IPS-18a (cell line): ENCODE results near the gene KBTBD7.

Experiments
- H3K27ac ChIP-seq: one replicate; pipeline ENCODE4 v1.5.1; 2013; ENCODE audit warnings: low read length
- H3K27me3 ChIP-seq: one replicate; pipeline ENCODE4 v1.6.1; 2013; ENCODE audit warnings: mild to moderate bottlenecking, low read length; ENCODE audit not compliant: control insufficient read depth, insufficient read depth
- H3K36me3 ChIP-seq: one replicate; pipeline ENCODE4 v1.6.1; 2013; ENCODE audit warnings: low read depth, low read length; ENCODE audit not compliant: control insufficient read depth
- H3K4me1 ChIP-seq: one replicate; pipeline ENCODE4 v1.6.1; 2013; ENCODE audit warnings: low read depth, low read length; ENCODE audit not compliant: control insufficient read depth
- H3K4me3 ChIP-seq: one replicate; pipeline ENCODE4 v1.5.1; 2013; ENCODE audit warnings: low read length
- H3K9ac ChIP-seq: one replicate; pipeline ENCODE4 v1.6.1; 2013; ENCODE audit warnings: mild to moderate bottlenecking, low read length, moderate library complexity
- H3K9me3 ChIP-seq: one replicate; pipeline ENCODE4 v1.6.1; 2013; ENCODE audit warnings: low read depth, low read length; ENCODE audit not compliant: control insufficient read depth

Gene KBTBD7

GRCh38 chr13:41193919-41194824, at the start of gene KBTBD7:
KBTBD7 (minus strand) TSS chr13:41194569; CDS start chr13:41194257, 312 bp downstream.
- H3K9me3 ChIP-seq = no peaks in the 10 kb centered on the region
- peak within 1 kb of the TSS; percentile 74 for H3K9ac ChIP-seq
- no peaks in the 10 kb centered on the region for H3K36me3 ChIP-seq
- H3K4me3 ChIP-seq = peak within 1 kb of the TSS; percentile 76
- H3K4me1 ChIP-seq = no peaks in the 10 kb centered on the region
- no peak within 1 kb of the TSS for H3K27ac ChIP-seq
- H3K27me3 ChIP-seq = no peaks in the 10 kb centered on the region

GRCh38 chr13:41241626-41242025, 47.3 kb upstream of the KBTBD7 start:
- H3K4me3 ChIP-seq = no peak overlapping the region
- H3K27ac ChIP-seq = no peak overlapping the region
- H3K9ac ChIP-seq = no peak overlapping the region
- H3K27me3 ChIP-seq = no peaks in the 10 kb centered on the region
- no peaks in the 10 kb centered on the region for H3K9me3 ChIP-seq
- H3K4me1 ChIP-seq = no peaks in the 10 kb centered on the region
- no peaks in the 10 kb centered on the region for H3K36me3 ChIP-seq

- Histone ChIP-seq H3K36me3 (no peaks in the 10 kb centered on the region), H3K4me1 (no peaks in the 10 kb centered on the region), H3K27me3 (no peaks in the 10 kb centered on the region), H3K4me3 (no peak overlapping the region), H3K9ac (no peak overlapping the region), H3K9me3 (no peaks in the 10 kb centered on the region), H3K27ac (no peak overlapping the region)
Measured at GRCh38 chr13:41236369-41236768, 42.0 kb upstream of the KBTBD7 start.

- Histone ChIP-seq H3K9me3 (no peaks in the 10 kb centered on the region), H3K27me3 (no peaks in the 10 kb centered on the region), H3K4me1 (no peaks in the 10 kb centered on the region), H3K9ac (no peak overlapping the region), H3K4me3 (no peak overlapping the region), H3K27ac (no peak overlapping the region), H3K36me3 (peaks cover 4% of the 10 kb centered on the region)
Measured at GRCh38 chr13:41232578-41233480, 38.5 kb upstream of the KBTBD7 start.

- no peak overlapping the region for H3K9ac ChIP-seq
Measured at GRCh38 chr13:41231786-41232185, 37.4 kb upstream of the KBTBD7 start.

GRCh38 chr13:41231025-41231677, 36.8 kb upstream of the KBTBD7 start:
- no peak overlapping the region for H3K27ac ChIP-seq
- no peaks in the 10 kb centered on the region for H3K4me1 ChIP-seq
- H3K9me3 ChIP-seq = no peaks in the 10 kb centered on the region
- no peak overlapping the region for H3K9ac ChIP-seq
- H3K27me3 ChIP-seq = no peaks in the 10 kb centered on the region
- no peak overlapping the region for H3K4me3 ChIP-seq
- peaks cover 4% of the 10 kb centered on the region for H3K36me3 ChIP-seq

More at GRCh38 chr13:41231786-41232185, 37.4 kb upstream of the KBTBD7 start:
- H3K27me3 ChIP-seq = no peaks in the 10 kb centered on the region
- H3K9me3 ChIP-seq = no peaks in the 10 kb centered on the region
- no peak overlapping the region for H3K27ac ChIP-seq
- H3K36me3 ChIP-seq = peaks cover 4% of the 10 kb centered on the region
- no peaks in the 10 kb centered on the region for H3K4me1 ChIP-seq
- no peak overlapping the region for H3K4me3 ChIP-seq

- peaks cover 4% of the 10 kb centered on the region for H3K36me3 ChIP-seq
- no peaks in the 10 kb centered on the region for H3K4me1 ChIP-seq
- no peaks in the 10 kb centered on the region for H3K27me3 ChIP-seq
- H3K9me3 ChIP-seq = no peaks in the 10 kb centered on the region
- no peak overlapping the region for H3K27ac ChIP-seq
- H3K9ac ChIP-seq = no peak overlapping the region
- no peak overlapping the region for H3K4me3 ChIP-seq
Measured at GRCh38 chr13:41229356-41229755, 35.0 kb upstream of the KBTBD7 start.

- H3K27ac ChIP-seq = no peak overlapping the region
Measured at GRCh38 chr13:41224113-41225110, 30.0 kb upstream of the KBTBD7 start.

GRCh38 chr13:41222259-41222852, 28.0 kb upstream of the KBTBD7 start:
- Histone ChIP-seq H3K4me3 (no peak overlapping the region), H3K4me1 (no peaks in the 10 kb centered on the region), H3K36me3 (no peaks in the 10 kb centered on the region), H3K27ac (peak overlapping the region; percentile 30), H3K27me3 (no peaks in the 10 kb centered on the region), H3K9ac (no peak overlapping the region), H3K9me3 (no peaks in the 10 kb centered on the region)

More at GRCh38 chr13:41224113-41225110, 30.0 kb upstream of the KBTBD7 start:
- no peaks in the 10 kb centered on the region for H3K27me3 ChIP-seq
- no peaks in the 10 kb centered on the region for H3K9me3 ChIP-seq
- H3K36me3 ChIP-seq = no peaks in the 10 kb centered on the region
- H3K9ac ChIP-seq = no peak overlapping the region
- no peak overlapping the region for H3K4me3 ChIP-seq
- H3K4me1 ChIP-seq = no peaks in the 10 kb centered on the region

- H3K4me1 ChIP-seq = no peaks in the 10 kb centered on the region
- no peak overlapping the region for H3K9ac ChIP-seq
- no peaks in the 10 kb centered on the region for H3K27me3 ChIP-seq
- no peaks in the 10 kb centered on the region for H3K36me3 ChIP-seq
- H3K4me3 ChIP-seq = no peak overlapping the region
- no peak overlapping the region for H3K27ac ChIP-seq
- no peaks in the 10 kb centered on the region for H3K9me3 ChIP-seq
Measured at GRCh38 chr13:41220401-41220800, 26.0 kb upstream of the KBTBD7 start.
